ENCODE data around the gene SNX13. TPM values are rescaled to one million over a fixed set of nuclear protein-coding genes. Genes with fewer than 3 reads are reported as not detected.

The SNX13 gene
- total RNA-seq, 4 donors from 2014 or later: 37.3 to 60.3 (median 48.8) TPM

DNA sequence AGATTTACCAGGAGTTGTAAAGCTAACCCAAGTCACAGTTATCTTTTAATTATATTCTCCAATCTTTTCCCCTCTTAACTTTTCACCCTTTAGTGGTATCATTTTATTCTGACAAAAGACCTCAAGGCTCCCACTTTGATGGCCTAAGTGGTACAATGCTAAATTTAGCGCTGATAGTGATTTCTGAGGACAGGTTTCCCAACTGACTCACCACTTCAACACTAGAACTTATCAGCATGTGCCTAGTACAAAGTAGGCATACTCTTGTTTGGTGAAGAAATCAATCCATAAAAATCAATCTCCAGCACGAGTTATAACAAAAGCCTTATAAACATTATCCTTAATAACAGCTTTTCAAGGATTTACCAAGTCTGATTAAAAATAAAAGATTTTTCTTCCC is 7.5 kb downstream of the SNX13 start:
- H3K4me1 ChIP-seq: peaks cover 0 to 10% (median 3%) of the 10 kb centered on the region in 4 donors
- no peaks in the 10 kb centered on the region for H3K27me3 ChIP-seq

DNA sequence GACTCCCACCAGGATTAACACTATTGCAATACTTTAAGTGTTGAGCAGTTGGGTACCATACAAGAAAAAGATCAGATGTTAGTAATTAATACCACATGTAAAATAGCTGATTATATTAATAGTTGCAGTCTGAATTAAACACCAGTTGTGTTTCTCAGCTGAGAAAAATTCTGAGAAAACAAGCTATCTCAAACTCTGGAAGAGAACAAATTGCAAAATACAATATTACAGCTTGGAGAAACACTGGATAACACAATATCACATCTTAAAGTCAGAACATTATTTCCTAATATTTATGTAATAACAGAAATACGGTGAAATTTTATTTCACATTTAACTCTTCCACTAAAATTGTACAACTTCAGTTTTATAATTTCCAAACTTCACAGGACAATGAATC is 9.2 kb downstream of the SNX13 start:
- no peak for DNase-seq
- Histone ChIP-seq H3K4me3 (no peak overlapping the region), H3K9me3 (no peaks in the 10 kb centered on the region), H3K27ac (no peak overlapping the region), H3K36me3 (no peaks in the 10 kb centered on the region), H3K27me3 (no peaks in the 10 kb centered on the region), H3K4me1 (peaks cover 0 to 5% (median 0%) of the 10 kb centered on the region in 4 donors)
- no peak for TF ChIP-seq POLR2A (IDR thresholded peaks at IDR 0.05)
- TF ChIP-seq, protein P1, sequence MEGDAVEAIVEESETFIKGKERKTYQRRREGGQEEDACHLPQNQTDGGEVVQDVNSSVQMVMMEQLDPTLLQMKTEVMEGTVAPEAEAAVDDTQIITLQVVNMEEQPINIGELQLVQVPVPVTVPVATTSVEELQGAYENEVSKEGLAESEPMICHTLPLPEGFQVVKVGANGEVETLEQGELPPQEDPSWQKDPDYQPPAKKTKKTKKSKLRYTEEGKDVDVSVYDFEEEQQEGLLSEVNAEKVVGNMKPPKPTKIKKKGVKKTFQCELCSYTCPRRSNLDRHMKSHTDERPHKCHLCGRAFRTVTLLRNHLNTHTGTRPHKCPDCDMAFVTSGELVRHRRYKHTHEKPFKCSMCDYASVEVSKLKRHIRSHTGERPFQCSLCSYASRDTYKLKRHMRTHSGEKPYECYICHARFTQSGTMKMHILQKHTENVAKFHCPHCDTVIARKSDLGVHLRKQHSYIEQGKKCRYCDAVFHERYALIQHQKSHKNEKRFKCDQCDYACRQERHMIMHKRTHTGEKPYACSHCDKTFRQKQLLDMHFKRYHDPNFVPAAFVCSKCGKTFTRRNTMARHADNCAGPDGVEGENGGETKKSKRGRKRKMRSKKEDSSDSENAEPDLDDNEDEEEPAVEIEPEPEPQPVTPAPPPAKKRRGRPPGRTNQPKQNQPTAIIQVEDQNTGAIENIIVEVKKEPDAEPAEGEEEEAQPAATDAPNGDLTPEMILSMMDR (IDR thresholded peaks at IDR 0.05): no peak

More for the DNA sequence above, 7.5 kb downstream of the SNX13 start:
- no peak for TF ChIP-seq POLR2A (IDR thresholded peaks at IDR 0.05)
- TF ChIP-seq, protein P1 (IDR thresholded peaks at IDR 0.05): no peak
- no peaks in the 10 kb centered on the region for H3K36me3 ChIP-seq
- no peaks in the 10 kb centered on the region for H3K9me3 ChIP-seq
- no peak overlapping the region for H3K4me3 ChIP-seq
- DNase-seq: no peak
- H3K27ac ChIP-seq: no peak overlapping the region

- Histone ChIP-seq H3K27ac (no peak overlapping the region), H3K4me1 (peaks cover 0 to 5% (median 0%) of the 10 kb centered on the region in 4 donors), H3K9me3 (no peaks in the 10 kb centered on the region), H3K27me3 (no peaks in the 10 kb centered on the region), H3K4me3 (no peak overlapping the region), H3K36me3 (no peaks in the 10 kb centered on the region)
- TF ChIP-seq, protein P1 (IDR thresholded peaks at IDR 0.05): no peak
- TF ChIP-seq POLR2A (IDR thresholded peaks at IDR 0.05): no peak
- DNase-seq: no peak
Measured at GRCh38 chr7:17930546-17930945, 9.7 kb downstream of the SNX13 start.

- no peak for DNase-seq
Measured at GRCh38 chr7:17929647-17930395, 10.5 kb downstream of the SNX13 start.

GRCh38 chr7:17928055-17928454 is 12.2 kb downstream of the SNX13 start:
- DNase-seq: no peak

More at GRCh38 chr7:17929647-17930395, 10.5 kb downstream of the SNX13 start:
- Histone ChIP-seq H3K9me3 (no peaks in the 10 kb centered on the region), H3K4me1 (peaks cover 0 to 5% (median 0%) of the 10 kb centered on the region in 4 donors), H3K36me3 (no peaks in the 10 kb centered on the region), H3K27ac (no peak overlapping the region), H3K27me3 (no peaks in the 10 kb centered on the region), H3K4me3 (no peak overlapping the region)
- TF ChIP-seq POLR2A (IDR thresholded peaks at IDR 0.05): no peak
- TF ChIP-seq, protein P1 (IDR thresholded peaks at IDR 0.05): no peak

More at GRCh38 chr7:17928055-17928454, 12.2 kb downstream of the SNX13 start:
- no peak for TF ChIP-seq POLR2A (IDR thresholded peaks at IDR 0.05)
- TF ChIP-seq, protein P1 (IDR thresholded peaks at IDR 0.05): no peak
- H3K4me1 ChIP-seq: peaks cover 0 to 5% (median 0%) of the 10 kb centered on the region in 4 donors
- H3K9me3 ChIP-seq: no peaks in the 10 kb centered on the region
- H3K27ac ChIP-seq: no peak overlapping the region
- no peaks in the 10 kb centered on the region for H3K27me3 ChIP-seq
- H3K36me3 ChIP-seq: no peaks in the 10 kb centered on the region
- H3K4me3 ChIP-seq: no peak overlapping the region
